Measurements from ENCODE around the gene TSPYL1.

TSPYL1 gene

GRCh38 chr6:116258520-116258919, 21.2 kb downstream of the TSPYL1 start:
- no peak for DNase-seq (ENCODE audit: low spot score)

- no peak for DNase-seq (ENCODE audit: low spot score)
Observed at GRCh38 chr6:116256694-116257093, 23.0 kb downstream of the TSPYL1 start.

GRCh38 chr6:116255246-116255800, 24.4 kb downstream of the TSPYL1 start:
- DNase-seq (ENCODE audit: low spot score), result no peak

GRCh38 chr6:116254297-116255056, 25.3 kb downstream of the TSPYL1 start:
- no peak for DNase-seq (ENCODE audit: low spot score)

- peak; percentile 94 for DNase-seq (ENCODE audit: low spot score)
Observed at GRCh38 chr6:116253505-116254296, 26.0 kb downstream of the TSPYL1 start, which contains the start of gene TSPYL4. Gene TSPYL4 (minus strand): TSS chr6:116254075. CDS start chr6:116254008, 67 bp downstream.

GRCh38 chr6:116253188-116253504, 26.6 kb downstream of the TSPYL1 start:
- DNase-seq (ENCODE audit: low spot score), result no peak

GRCh38 chr6:116251568-116252384, 28.0 kb downstream of the TSPYL1 start:
- DNase-seq (ENCODE audit: low spot score), result peak; percentile 67

GRCh38 chr6:116248577-116248976, 31.2 kb downstream of the TSPYL1 start:
- no peak for DNase-seq (ENCODE audit: low spot score)

- DNase-seq (ENCODE audit: low spot score), result no peak
Observed at GRCh38 chr6:116247285-116247684, 32.4 kb downstream of the TSPYL1 start.

- DNase-seq (ENCODE audit: low spot score), result peak; percentile 32
Observed at GRCh38 chr6:116246089-116246488, 33.6 kb downstream of the TSPYL1 start.

GRCh38 chr6:116244284-116244683, 35.4 kb downstream of the TSPYL1 start:
- no peak for DNase-seq (ENCODE audit: low spot score)

- no peak for DNase-seq (ENCODE audit: low spot score)
Observed at GRCh38 chr6:116239856-116240255, 39.9 kb downstream of the TSPYL1 start.

GRCh38 chr6:116239256-116239655, 40.5 kb downstream of the TSPYL1 start:
- no peak for DNase-seq (ENCODE audit: low spot score)

- no peak for DNase-seq (ENCODE audit: low spot score)
Observed at GRCh38 chr6:116238083-116238482, 41.6 kb downstream of the TSPYL1 start.

- no peak for DNase-seq (ENCODE audit: low spot score)
Observed at GRCh38 chr6:116234689-116235088, 45.0 kb downstream of the TSPYL1 start.

GRCh38 chr6:116229287-116229913, 50.3 kb downstream of the TSPYL1 start:
- DNase-seq (ENCODE audit: low spot score), result peak; percentile 87
